ENCODE data around the gene MXRA8. TPM values are rescaled to one million over a fixed set of nuclear protein-coding genes. Genes with fewer than 3 reads are reported as not detected.

MXRA8 gene
- total and polyA plus RNA-seq, 9 of the 15 experiments (the other 6 are each of a cell fraction or from before 2014, with no cell fraction given): 0.66 to 11.3 (median 6.3) TPM

DNA sequence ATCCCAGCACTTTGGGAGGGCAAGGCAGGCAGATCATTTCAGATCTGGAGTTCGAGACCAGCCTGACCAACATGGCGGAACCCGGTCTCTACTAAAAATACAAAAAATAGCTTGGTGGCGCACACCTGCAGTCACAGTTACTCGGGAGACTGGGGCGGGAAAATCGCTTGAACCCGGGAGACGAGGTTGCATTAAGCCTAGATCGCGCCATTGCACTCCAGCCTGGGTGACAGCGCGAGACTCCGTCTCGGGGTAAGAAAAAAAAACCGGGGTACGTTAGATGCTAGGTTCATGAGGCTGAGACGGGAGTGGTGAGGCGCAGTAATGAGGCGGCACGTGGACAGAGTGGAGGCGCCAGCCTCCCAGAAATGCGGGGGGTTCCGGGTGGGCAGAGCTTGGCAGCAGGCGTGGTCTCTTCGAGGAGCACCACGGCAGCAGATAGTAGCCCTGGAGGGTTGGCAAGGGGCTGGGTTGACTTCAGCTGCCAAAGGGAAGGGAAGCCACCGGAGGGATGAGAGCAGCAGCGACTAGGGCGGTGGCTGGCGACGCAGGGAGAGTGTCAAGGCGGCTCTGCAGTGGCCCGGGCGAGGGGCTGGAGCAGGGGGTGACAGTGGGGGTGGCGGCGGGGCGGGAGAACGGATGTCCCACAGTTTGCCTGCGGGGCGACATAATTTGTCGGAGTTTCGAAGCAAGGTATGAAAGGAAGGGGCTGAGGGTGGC is 47.9 kb upstream of the MXRA8 start (continued):
- TF ChIP-seq, protein P1, sequence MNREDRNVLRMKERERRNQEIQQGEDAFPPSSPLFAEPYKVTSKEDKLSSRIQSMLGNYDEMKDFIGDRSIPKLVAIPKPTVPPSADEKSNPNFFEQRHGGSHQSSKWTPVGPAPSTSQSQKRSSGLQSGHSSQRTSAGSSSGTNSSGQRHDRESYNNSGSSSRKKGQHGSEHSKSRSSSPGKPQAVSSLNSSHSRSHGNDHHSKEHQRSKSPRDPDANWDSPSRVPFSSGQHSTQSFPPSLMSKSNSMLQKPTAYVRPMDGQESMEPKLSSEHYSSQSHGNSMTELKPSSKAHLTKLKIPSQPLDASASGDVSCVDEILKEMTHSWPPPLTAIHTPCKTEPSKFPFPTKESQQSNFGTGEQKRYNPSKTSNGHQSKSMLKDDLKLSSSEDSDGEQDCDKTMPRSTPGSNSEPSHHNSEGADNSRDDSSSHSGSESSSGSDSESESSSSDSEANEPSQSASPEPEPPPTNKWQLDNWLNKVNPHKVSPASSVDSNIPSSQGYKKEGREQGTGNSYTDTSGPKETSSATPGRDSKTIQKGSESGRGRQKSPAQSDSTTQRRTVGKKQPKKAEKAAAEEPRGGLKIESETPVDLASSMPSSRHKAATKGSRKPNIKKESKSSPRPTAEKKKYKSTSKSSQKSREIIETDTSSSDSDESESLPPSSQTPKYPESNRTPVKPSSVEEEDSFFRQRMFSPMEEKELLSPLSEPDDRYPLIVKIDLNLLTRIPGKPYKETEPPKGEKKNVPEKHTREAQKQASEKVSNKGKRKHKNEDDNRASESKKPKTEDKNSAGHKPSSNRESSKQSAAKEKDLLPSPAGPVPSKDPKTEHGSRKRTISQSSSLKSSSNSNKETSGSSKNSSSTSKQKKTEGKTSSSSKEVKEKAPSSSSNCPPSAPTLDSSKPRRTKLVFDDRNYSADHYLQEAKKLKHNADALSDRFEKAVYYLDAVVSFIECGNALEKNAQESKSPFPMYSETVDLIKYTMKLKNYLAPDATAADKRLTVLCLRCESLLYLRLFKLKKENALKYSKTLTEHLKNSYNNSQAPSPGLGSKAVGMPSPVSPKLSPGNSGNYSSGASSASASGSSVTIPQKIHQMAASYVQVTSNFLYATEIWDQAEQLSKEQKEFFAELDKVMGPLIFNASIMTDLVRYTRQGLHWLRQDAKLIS (CRISPR knock-in tag; IDR thresholded peaks at IDR 0.05): no peak
- TF ChIP-seq CREM (IDR thresholded peaks at IDR 0.05; ENCODE audit: low read depth) (no peak), ZKSCAN1 (IDR thresholded peaks at IDR 0.05; ENCODE audit: low read depth, low read length) (no peak), SP2 (IDR thresholded peaks at IDR 0.05; ENCODE audit: extremely low read depth, low read depth, low read length, poor library complexity, severe bottlenecking) (peak; percentile 9), CCNT2 (IDR thresholded peaks at IDR 0.05; ENCODE audit: borderline replicate concordance, extremely low read depth, insufficient read length, low read depth, low read length) (no peak), NUFIP1 (IDR thresholded peaks at IDR 0.05; ENCODE audit: partially characterized antibody) (no peak), PRMT5 (CRISPR knock-in tag; IDR thresholded peaks at IDR 0.05) (no peak), MYC (IDR thresholded peaks at IDR 0.05; ENCODE audit: low read depth, low read length) (0 out of 2 replicates have a peak, but pooled peaks have one; percentile 17), MYC (CRISPR knock-in tag; IDR thresholded peaks at IDR 0.05; ENCODE audit: borderline replicate concordance, low read depth) (no peak), HOXB6 (CRISPR knock-in tag; IDR thresholded peaks at IDR 0.05; ENCODE audit: borderline replicate concordance) (no peak), ATF7 (IDR thresholded peaks at IDR 0.05) (no peak), PURB (CRISPR knock-in tag; IDR thresholded peaks at IDR 0.05; ENCODE audit: low read depth) (no peak), NR2F6 (CRISPR knock-in tag; IDR thresholded peaks at IDR 0.05) (no peak), SIN3A (IDR thresholded peaks at IDR 0.05; ENCODE audit: borderline replicate concordance in 2 of 2, control insufficient read depth in 1 of 2, low read depth in 2 of 2, low read length in 2 of 2) (peak in 1 of 2 experiments; percentile 58; a peak in 1 of 4 replicates), ZNF764 (CRISPR knock-in tag; IDR thresholded peaks at IDR 0.05; ENCODE audit: low read depth) (no peak), NFRKB (IDR thresholded peaks at IDR 0.05; ENCODE audit: low read depth) (no peak), ZNF143 (CRISPR knock-in tag; IDR thresholded peaks at IDR 0.05) (no peak), EGR1 (conservative IDR thresholded peaks at IDR 0.05) (no peak)
- TF ChIP-seq, protein P2, sequence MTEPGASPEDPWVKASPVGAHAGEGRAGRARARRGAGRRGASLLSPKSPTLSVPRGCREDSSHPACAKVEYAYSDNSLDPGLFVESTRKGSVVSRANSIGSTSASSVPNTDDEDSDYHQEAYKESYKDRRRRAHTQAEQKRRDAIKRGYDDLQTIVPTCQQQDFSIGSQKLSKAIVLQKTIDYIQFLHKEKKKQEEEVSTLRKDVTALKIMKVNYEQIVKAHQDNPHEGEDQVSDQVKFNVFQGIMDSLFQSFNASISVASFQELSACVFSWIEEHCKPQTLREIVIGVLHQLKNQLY (CRISPR knock-in tag; conservative IDR thresholded peaks at IDR 0.05): no peak
- TF ChIP-seq, protein P3, sequence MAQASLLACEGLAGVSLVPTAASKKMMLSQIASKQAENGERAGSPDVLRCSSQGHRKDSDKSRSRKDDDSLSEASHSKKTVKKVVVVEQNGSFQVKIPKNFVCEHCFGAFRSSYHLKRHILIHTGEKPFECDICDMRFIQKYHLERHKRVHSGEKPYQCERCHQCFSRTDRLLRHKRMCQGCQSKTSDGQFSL (CRISPR knock-in tag; IDR thresholded peaks at IDR 0.05): 0 out of 2 replicates have a peak, but pooled peaks have one; percentile 32
- TF ChIP-seq, protein P3 (tag; IDR thresholded peaks at IDR 0.05): no peak
